Erythroblast (primary cell): ENCODE data around the gene ABCA7.

Source experiments
- GATA1 ChIP-seq: IDR thresholded peaks from 2 replicates; pipeline ENCODE4 v1.6.1; 2011; ENCODE audit warnings: low read depth, mild to moderate bottlenecking, control low read depth, low read length, moderate library complexity
- POLR2A ChIP-seq: IDR thresholded peaks from 2 replicates; pipeline ENCODE4 v1.6.1; 2011; ENCODE audit warnings: mild to moderate bottlenecking, low read length

GRCh38 chr19:1070931-1071791 is 31.3 kb downstream of the ABCA7 start:
- no peak for TF ChIP-seq POLR2A
- TF ChIP-seq GATA1 = no peak
